ENCODE results near the gene SPATA32.

SPATA32 gene

DNA sequence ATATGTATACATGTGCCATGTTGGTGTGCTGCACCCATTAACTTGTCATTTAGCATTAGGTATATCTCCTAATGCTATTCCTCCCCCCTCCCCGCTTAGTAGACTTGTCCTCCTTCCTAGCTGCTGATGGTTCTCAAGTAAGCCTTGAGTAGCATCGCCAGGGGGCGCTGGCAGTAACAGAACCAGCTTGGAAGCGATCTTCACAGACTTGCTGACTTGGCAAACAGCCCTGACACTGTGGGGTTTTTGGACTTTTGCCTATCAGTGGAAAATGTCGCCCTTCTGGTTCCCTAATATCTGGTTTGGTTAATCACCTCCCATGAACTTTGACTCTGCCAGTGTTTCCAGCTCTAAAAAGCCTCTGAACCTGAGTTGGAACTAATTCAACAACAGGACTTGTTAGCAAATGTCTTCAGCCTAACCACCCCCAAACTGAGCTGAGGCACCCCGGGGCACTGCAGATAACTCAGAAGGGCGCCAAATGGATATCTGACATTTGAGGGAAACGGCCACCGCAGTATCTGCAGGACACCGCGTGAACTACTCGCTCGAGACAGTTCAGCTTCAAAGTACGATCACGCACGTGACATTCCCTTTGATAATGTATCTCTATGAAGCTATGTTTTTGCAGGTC lies 15.4 kb upstream of the SPATA32 start:
- Histone ChIP-seq H3K4ac (ENCODE audit: low read depth, low read length) (no peak overlapping the region), H3K23ac (ENCODE audit: low read length) (no peak overlapping the region), H4K12ac (ENCODE audit: low read depth, low read length) (no peak overlapping the region)

DNA sequence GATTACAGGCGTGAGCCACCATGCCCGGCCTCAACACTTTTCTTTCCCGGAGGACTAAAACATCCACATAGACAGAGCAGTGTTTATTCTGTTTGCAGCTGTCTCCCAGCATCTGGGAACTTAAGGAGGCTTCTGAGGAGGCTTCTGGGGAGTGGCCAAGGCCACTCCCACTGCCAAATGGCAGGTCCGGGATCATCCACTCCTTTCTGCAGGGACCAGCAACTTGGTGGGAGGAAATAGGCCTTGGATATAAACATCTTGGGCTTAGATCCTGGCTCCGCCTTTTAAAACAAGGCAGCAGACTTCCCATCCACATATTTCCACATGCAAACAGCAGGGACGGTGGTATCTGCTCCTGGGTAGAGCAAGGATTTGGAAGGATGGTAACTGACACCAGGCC lies 14.1 kb upstream of the SPATA32 start:
- H3K9ac ChIP-seq (ENCODE audit: low read length): no peak overlapping the region
- no CpG with 5 or more reads among the region's 6 CpGs for WGBS (ENCODE audit: extremely low coverage, insufficient coverage, insufficient read length)

More for the DNA sequence above, 15.4 kb upstream of the SPATA32 start:
- Histone ChIP-seq H3K18ac (ENCODE audit: low read length) (no peak overlapping the region), H3K9me3 (ENCODE audit: insufficient read depth, low read depth, low read length) (no peaks in the 10 kb centered on the region), H3K79me2 (ENCODE audit: control insufficient read depth, insufficient read depth, low read length, poor library complexity) (no peaks in the 10 kb centered on the region), H2BK5ac (ENCODE audit: low read depth, low read length, poor library complexity) (no peak overlapping the region), H3K27me3 (ENCODE audit: insufficient read depth, low read length) (no peaks in the 10 kb centered on the region), H3K4me3 (ENCODE audit: low read depth, low read length) (no peak overlapping the region), H4K8ac (ENCODE audit: low read depth, low read length) (no peak overlapping the region), H3K36me3 (ENCODE audit: control insufficient read depth in 1 of 2, insufficient read depth in 2 of 2, low read length in 2 of 2) (peaks cover 0 to 15% of the 10 kb centered on the region in 2 experiments), H2BK120ac (ENCODE audit: insufficient read depth, low read length, poor library complexity) (no peak overlapping the region), H2AFZ (ENCODE audit: insufficient read depth, low read length, poor library complexity) (no peak overlapping the region), H3K14ac (ENCODE audit: low read length) (no peak overlapping the region), H3K27ac (ENCODE audit: low read depth, low read length) (no peak overlapping the region), H2AK5ac (ENCODE audit: low read length) (no peak overlapping the region), H3K4me2 (ENCODE audit: low read length) (no peak overlapping the region), H3K4me1 (ENCODE audit: control insufficient read depth in 1 of 2, insufficient read depth in 2 of 2, low read length in 2 of 2) (no peaks in the 10 kb centered on the region), H3K9ac (ENCODE audit: low read length) (no peak overlapping the region), H2BK12ac (ENCODE audit: low read length) (no peak overlapping the region), H3K79me1 (ENCODE audit: low read length) (no peaks in the 10 kb centered on the region), H4K91ac (ENCODE audit: low read depth, low read length) (no peak overlapping the region)
- DNase-seq: peak; percentile 92 to 97
- no CpG with 5 or more reads among the region's 16 CpGs for WGBS (ENCODE audit: extremely low coverage, insufficient coverage, insufficient read length)

DNA sequence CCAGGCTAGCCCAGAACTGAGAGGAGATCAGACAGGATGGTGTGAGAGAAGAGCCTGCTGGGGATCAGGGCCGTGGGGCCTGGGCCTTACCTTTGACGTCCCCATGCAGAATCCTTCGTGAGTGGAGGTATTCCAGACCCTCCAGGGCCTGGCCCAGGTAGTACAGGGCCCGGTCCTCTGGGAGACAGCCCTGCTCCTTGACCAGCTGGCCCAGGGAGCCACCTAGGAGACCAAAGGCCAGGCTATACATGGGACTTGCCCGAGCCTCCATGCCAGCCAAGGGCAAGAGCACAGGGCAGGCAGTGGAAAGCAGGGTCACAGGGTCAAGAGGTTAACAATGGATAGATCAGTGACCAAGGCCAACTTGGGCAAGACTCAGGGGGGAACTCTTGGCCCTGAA lies 12.1 kb upstream of the SPATA32 start:
- H2AFZ ChIP-seq (ENCODE audit: insufficient read depth, low read length, poor library complexity): no peak overlapping the region
- no peak for DNase-seq
- no peak overlapping the region for H3K4me2 ChIP-seq (ENCODE audit: low read length)
- no peak overlapping the region for H3K23ac ChIP-seq (ENCODE audit: low read length)
- no peak overlapping the region for H3K9ac ChIP-seq (ENCODE audit: low read length)
- H3K9me3 ChIP-seq (ENCODE audit: insufficient read depth, low read depth, low read length): no peaks in the 10 kb centered on the region
- whole genome bisulfite sequencing (ENCODE audit: extremely low coverage, insufficient coverage, insufficient read length): no CpG with 5 or more reads among the region's 5 CpGs
- H2AK5ac ChIP-seq (ENCODE audit: low read length): no peak overlapping the region
- no peaks in the 10 kb centered on the region for H3K79me1 ChIP-seq (ENCODE audit: low read length)
- no peak overlapping the region for H3K27ac ChIP-seq (ENCODE audit: low read depth, low read length)
- H3K18ac ChIP-seq (ENCODE audit: low read length): no peak overlapping the region
- no peak overlapping the region for H3K4me3 ChIP-seq (ENCODE audit: low read depth, low read length)
- no peak overlapping the region for H2BK5ac ChIP-seq (ENCODE audit: low read depth, low read length, poor library complexity)
- no peak overlapping the region for H4K8ac ChIP-seq (ENCODE audit: low read depth, low read length)
- no peak overlapping the region for H4K91ac ChIP-seq (ENCODE audit: low read depth, low read length)
- peaks cover 13 to 32% of the 10 kb centered on the region in 2 experiments for H3K36me3 ChIP-seq (ENCODE audit: control insufficient read depth in 1 of 2, insufficient read depth in 2 of 2, low read length in 2 of 2)
- H3K4ac ChIP-seq (ENCODE audit: low read depth, low read length): no peak overlapping the region
- no peak overlapping the region for H2BK12ac ChIP-seq (ENCODE audit: low read length)
- no peak overlapping the region for H3K14ac ChIP-seq (ENCODE audit: low read length)
- H3K79me2 ChIP-seq (ENCODE audit: control insufficient read depth, insufficient read depth, low read length, poor library complexity): no peaks in the 10 kb centered on the region
- no peaks in the 10 kb centered on the region for H3K27me3 ChIP-seq (ENCODE audit: insufficient read depth, low read length)
- H3K4me1 ChIP-seq (ENCODE audit: control insufficient read depth in 1 of 2, insufficient read depth in 2 of 2, low read length in 2 of 2): no peaks in the 10 kb centered on the region
- H4K12ac ChIP-seq (ENCODE audit: low read depth, low read length): no peak overlapping the region
- no peak overlapping the region for H2BK120ac ChIP-seq (ENCODE audit: insufficient read depth, low read length, poor library complexity)

More for the DNA sequence above, 14.1 kb upstream of the SPATA32 start:
- H3K79me2 ChIP-seq (ENCODE audit: control insufficient read depth, insufficient read depth, low read length, poor library complexity): no peaks in the 10 kb centered on the region
- no peak overlapping the region for H4K8ac ChIP-seq (ENCODE audit: low read depth, low read length)
- H3K4me1 ChIP-seq (ENCODE audit: control insufficient read depth in 1 of 2, insufficient read depth in 2 of 2, low read length in 2 of 2): no peaks in the 10 kb centered on the region
- DNase-seq: no peak
- H3K4me2 ChIP-seq (ENCODE audit: low read length): no peak overlapping the region
- H3K18ac ChIP-seq (ENCODE audit: low read length): no peak overlapping the region
- H3K79me1 ChIP-seq (ENCODE audit: low read length): no peaks in the 10 kb centered on the region
- H2AFZ ChIP-seq (ENCODE audit: insufficient read depth, low read length, poor library complexity): no peak overlapping the region
- H3K27me3 ChIP-seq (ENCODE audit: insufficient read depth, low read length): no peaks in the 10 kb centered on the region
- H2BK120ac ChIP-seq (ENCODE audit: insufficient read depth, low read length, poor library complexity): no peak overlapping the region
- no peak overlapping the region for H3K4ac ChIP-seq (ENCODE audit: low read depth, low read length)
- H3K9me3 ChIP-seq (ENCODE audit: insufficient read depth, low read depth, low read length): no peaks in the 10 kb centered on the region
- H2AK5ac ChIP-seq (ENCODE audit: low read length): no peak overlapping the region
- H3K23ac ChIP-seq (ENCODE audit: low read length): no peak overlapping the region
- H2BK12ac ChIP-seq (ENCODE audit: low read length): no peak overlapping the region
- no peak overlapping the region for H3K27ac ChIP-seq (ENCODE audit: low read depth, low read length)
- H4K12ac ChIP-seq (ENCODE audit: low read depth, low read length): no peak overlapping the region
- no peak overlapping the region for H3K4me3 ChIP-seq (ENCODE audit: low read depth, low read length)
- no peak overlapping the region for H3K14ac ChIP-seq (ENCODE audit: low read length)
- H2BK5ac ChIP-seq (ENCODE audit: low read depth, low read length, poor library complexity): no peak overlapping the region
- H3K36me3 ChIP-seq (ENCODE audit: control insufficient read depth in 1 of 2, insufficient read depth in 2 of 2, low read length in 2 of 2): peaks cover 0 to 16% of the 10 kb centered on the region in 2 experiments
- no peak overlapping the region for H4K91ac ChIP-seq (ENCODE audit: low read depth, low read length)

DNA sequence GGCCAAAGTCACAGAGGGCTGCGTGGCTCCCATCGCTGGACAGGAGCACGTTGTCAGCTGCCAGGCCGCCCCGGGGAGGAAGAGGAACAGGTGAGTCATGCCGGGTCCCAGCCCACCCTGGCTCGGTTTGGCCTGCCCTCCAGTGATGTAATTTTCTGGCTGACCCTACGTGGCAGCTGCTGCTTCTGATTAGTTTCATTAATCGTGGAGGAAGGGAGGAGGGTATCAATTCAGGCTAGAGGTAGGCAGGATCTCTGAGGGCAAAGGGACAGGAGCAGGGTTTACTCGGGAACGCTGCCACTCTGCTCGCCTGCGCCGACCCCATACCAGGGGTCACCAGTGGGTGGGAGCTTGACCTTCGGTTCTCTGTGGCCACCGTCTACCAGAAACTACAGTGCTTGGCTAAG lies 11.7 kb upstream of the SPATA32 start:
- Histone ChIP-seq H3K4me1 (ENCODE audit: control insufficient read depth in 1 of 2, insufficient read depth in 2 of 2, low read length in 2 of 2) (no peaks in the 10 kb centered on the region), H3K4ac (ENCODE audit: low read depth, low read length) (no peak overlapping the region), H3K27me3 (ENCODE audit: insufficient read depth, low read length) (no peaks in the 10 kb centered on the region), H3K18ac (ENCODE audit: low read length) (no peak overlapping the region), H3K4me2 (ENCODE audit: low read length) (no peak overlapping the region), H4K12ac (ENCODE audit: low read depth, low read length) (no peak overlapping the region), H3K9me3 (ENCODE audit: insufficient read depth, low read depth, low read length) (no peaks in the 10 kb centered on the region), H3K79me1 (ENCODE audit: low read length) (no peaks in the 10 kb centered on the region), H2AK5ac (ENCODE audit: low read length) (no peak overlapping the region), H2AFZ (ENCODE audit: insufficient read depth, low read length, poor library complexity) (no peak overlapping the region), H3K27ac (ENCODE audit: low read depth, low read length) (no peak overlapping the region), H2BK5ac (ENCODE audit: low read depth, low read length, poor library complexity) (no peak overlapping the region), H3K23ac (ENCODE audit: low read length) (no peak overlapping the region), H3K36me3 (ENCODE audit: control insufficient read depth in 1 of 2, insufficient read depth in 2 of 2, low read length in 2 of 2) (peaks cover 15 to 36% of the 10 kb centered on the region in 2 experiments), H4K8ac (ENCODE audit: low read depth, low read length) (no peak overlapping the region), H3K4me3 (ENCODE audit: low read depth, low read length) (no peak overlapping the region), H4K91ac (ENCODE audit: low read depth, low read length) (no peak overlapping the region), H3K9ac (ENCODE audit: low read length) (no peak overlapping the region), H2BK120ac (ENCODE audit: insufficient read depth, low read length, poor library complexity) (no peak overlapping the region), H3K79me2 (ENCODE audit: control insufficient read depth, insufficient read depth, low read length, poor library complexity) (no peaks in the 10 kb centered on the region), H2BK12ac (ENCODE audit: low read length) (no peak overlapping the region), H3K14ac (ENCODE audit: low read length) (no peak overlapping the region)
- WGBS (ENCODE audit: extremely low coverage, insufficient coverage, insufficient read length): no CpG with 5 or more reads among the region's 16 CpGs
- DNase-seq: no peak

All from trophoblast cell (in vitro differentiated cells and primary cell).